Posterior cingulate gyrus (tissue), 11 donors: Measurements from ENCODE around the gene BCL6B.
A peak's percentile ranks its signal among the peaks of the same experiment; 100 is the strongest.
"Not testable (repeated sequence)": the region's sequence is repeated elsewhere in the genome, so short reads cannot be mapped to it uniquely, and the experiment has no call there.

ENCODE experiments used
- DNase-seq, 10 donors: peaks; one replicate each; pipeline versions ENCODE4 v3.0.0 to v3.0.0-alpha.2; 2020 to 2021; ENCODE audit warnings: mixed read lengths in 3 of 10
- intact Hi-C: fragments of 100-400 bp; cut with DNase I; formaldehyde crosslinking; loops from one replicate; pipeline ENCODE4 v1.15.1; 2023

Gene BCL6B, protein sequence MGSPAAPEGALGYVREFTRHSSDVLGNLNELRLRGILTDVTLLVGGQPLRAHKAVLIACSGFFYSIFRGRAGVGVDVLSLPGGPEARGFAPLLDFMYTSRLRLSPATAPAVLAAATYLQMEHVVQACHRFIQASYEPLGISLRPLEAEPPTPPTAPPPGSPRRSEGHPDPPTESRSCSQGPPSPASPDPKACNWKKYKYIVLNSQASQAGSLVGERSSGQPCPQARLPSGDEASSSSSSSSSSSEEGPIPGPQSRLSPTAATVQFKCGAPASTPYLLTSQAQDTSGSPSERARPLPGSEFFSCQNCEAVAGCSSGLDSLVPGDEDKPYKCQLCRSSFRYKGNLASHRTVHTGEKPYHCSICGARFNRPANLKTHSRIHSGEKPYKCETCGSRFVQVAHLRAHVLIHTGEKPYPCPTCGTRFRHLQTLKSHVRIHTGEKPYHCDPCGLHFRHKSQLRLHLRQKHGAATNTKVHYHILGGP

DNA sequence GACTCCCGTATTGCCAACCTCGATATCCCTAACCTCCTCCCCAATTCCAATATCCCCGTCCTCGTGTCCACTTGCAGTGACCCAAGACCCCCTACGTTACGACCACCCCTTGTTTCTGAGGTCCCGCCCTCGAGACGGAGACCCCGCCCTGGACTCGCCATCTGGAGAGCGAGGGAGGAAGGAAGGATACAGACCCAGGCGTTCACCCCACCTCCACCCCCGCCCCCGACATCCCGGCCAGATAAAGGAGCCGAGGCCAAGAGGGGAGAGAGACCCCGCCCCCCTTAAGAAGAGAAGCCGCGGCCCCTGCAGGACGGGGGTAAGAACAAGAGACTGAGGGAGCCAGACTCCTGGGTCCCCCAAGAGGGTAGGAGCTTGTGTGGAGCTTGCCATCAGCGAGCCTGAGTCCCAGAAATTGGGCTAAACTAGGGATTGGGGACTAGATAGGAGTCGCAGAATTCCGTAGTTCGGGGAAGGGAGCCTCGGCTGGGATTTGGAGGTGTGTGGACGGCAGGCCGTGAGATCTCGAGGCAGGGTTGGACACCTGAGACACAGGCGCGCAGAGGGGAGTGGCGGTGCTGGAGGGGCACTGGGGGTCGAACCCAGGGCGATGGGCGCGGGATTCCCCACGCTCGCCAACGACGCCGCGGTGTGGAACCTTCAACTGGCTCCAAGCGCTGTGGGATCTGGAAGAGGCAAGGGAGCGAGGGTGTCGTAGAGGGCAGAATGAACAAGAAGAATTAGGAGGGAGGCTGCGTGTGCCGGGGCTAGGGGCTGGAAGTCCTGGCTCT, at the start of gene BCL6B:
BCL6B (plus strand) TSS at position 270 of the 791 bp plus-strand sequence. CDS start 622 bp downstream, outside the sequence.
- intact Hi-C loops = loop anchor here (5.0 kb wide), 2 partner anchors 111 to 181 kb away; no protein-coding TSS in a partner anchor
- peak in 2 of 10 donors; percentile 68 to 77 for DNase-seq

DNA sequence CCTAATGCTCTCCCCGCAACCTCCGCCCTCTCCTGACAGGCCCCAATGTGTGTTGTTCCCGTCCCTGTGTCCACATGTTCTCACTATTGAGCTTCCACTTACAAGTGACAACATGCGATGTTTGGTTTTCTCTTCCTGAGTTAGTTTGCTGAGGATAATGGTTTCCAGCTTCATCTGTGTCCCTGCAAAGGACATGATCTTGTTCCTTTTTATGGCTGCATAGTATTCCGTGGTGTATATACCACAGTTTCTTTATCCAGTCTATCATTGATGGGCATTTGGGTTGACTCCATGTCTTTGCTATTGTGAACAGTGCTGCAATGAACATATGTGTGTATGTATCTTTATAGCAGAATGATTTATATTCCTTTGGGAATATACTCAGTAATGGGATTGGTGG, 43.4 kb upstream of the BCL6B start:
- DNase-seq = not testable (repeated sequence)

DNA sequence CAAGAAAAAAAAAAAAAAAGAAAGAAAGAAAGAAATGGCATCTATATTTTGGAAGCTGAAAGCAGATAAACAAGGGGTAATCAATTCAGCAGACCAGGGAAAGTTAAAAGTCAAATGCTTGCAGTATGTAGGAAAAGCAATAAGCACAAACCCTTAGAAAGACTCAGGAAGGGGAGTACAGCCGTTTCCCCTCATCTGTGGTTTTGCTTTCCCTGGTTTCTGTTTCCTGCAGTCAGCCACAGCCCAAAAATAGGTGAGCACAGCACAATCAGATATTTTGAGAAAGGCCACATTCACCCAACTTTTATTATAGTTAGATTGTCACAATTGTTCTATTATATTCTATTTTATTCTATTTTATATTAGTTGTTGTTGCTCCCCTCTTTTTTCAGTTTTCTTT, 41.4 kb upstream of the BCL6B start:
- DNase-seq = no peak
- intact Hi-C loops = no loop called here

More for the DNA sequence above, 43.4 kb upstream of the BCL6B start:
- intact Hi-C loops = not testable (repeated sequence)

DNA sequence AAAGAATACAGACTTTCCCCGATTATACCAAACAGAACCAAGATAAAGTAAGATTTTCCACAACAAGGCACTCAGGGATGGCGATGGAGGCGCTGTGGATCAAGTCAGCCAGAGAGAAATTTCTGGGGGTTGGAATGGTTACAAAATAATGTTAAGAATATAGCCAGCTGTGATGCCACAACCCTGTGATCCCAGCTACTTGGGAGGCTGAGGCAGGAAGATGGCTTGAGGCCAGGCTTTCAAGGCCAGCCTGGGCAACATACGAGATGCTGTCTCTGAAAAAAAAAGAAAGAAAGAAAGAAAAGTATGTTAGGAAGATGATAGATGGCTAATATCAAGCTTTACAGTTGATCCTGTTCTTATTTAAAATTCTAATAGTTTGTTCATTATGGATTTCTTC, 37.6 kb upstream of the BCL6B start:
- no peak for DNase-seq

DNA sequence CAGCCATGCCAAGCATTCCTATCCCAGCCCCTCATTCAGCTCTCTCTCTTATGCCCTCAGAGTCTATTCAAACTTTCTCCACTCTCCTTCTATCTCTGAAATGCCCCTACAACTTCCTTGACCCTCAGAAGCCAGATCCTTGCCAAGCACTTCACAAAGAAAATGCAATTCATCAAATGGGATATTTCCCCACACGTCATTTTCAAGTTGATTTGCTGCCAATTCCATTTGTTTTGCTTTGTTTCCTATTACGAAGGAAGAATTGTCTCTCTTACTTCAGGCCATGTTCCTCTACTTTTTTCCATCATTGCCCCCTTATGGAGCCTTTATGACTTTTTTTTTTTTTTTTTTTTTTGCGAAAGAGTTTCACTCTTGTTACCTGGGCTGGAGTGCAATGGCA, 36.2 kb upstream of the BCL6B start:
- DNase-seq = no peak
- intact Hi-C loops = no loop called here

More for the DNA sequence above, 37.6 kb upstream of the BCL6B start:
- intact Hi-C loops = no loop called here

DNA sequence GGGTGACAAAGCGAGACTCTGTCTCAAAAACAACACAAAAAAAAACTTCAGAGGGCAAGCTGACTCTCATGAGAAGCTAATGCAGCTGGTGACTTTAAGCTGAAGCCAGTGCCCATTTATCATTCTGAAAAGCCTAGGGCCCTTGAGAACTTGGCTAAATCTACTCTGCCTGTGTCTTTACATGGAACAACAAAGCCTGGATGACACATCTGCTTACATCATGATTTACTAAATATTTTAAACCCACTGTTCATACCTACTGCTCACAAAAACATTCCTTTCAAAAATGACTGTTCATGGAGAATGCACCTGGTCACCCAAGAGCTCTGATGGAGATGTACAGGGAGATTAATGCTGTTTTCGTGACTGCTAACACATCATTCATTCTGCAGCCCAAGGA, 33.1 kb upstream of the BCL6B start:
- DNase-seq = no peak
- intact Hi-C loops = no loop called here

DNA sequence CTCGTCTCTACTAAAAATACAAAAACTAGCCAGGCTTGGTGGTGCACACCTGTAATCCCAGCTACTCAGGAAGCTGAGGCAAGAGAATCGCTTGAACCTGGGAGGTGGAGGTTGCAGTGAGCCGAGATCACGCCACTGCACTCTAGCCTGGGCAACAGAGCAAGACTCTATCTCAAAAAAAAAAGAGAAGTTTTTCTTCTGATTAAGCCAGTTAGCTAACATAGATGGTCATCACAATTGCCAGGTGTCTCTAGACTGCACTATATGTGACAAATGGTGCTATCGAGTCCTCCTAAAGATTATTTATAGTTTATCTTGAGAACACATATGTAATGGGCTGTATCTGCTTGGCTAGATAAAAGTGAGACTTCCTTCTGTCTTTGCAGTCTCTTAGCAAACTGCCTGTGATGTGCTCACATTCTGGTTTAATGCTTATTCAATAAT, 29.2 kb upstream of the BCL6B start:
- intact Hi-C loops, DNase-seq: not testable (repeated sequence)

DNA sequence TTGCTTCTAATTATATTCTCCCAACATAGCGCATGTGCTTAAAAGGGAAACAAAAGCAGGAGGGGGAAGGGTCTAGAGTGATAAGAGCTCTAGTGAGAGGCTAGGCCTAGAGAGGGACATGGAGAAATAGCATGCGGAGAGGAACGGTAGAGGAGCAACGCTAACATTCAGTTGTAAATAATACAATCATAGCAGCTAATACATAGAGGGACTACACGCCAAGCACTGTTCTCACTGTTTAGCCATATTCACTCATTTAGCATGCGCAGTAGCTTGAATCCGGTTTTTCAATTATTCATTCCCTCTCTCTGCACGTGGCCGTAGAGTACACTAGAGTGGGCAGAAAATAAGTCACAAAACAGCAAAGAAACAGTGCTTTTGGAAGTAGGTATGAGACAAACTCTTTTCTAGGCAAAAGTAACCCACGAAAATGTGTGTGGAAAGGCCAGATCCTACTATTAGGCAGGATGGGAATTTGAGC, 28.7 kb upstream of the BCL6B start:
- DNase-seq = no peak
- intact Hi-C loops = no loop called here

DNA sequence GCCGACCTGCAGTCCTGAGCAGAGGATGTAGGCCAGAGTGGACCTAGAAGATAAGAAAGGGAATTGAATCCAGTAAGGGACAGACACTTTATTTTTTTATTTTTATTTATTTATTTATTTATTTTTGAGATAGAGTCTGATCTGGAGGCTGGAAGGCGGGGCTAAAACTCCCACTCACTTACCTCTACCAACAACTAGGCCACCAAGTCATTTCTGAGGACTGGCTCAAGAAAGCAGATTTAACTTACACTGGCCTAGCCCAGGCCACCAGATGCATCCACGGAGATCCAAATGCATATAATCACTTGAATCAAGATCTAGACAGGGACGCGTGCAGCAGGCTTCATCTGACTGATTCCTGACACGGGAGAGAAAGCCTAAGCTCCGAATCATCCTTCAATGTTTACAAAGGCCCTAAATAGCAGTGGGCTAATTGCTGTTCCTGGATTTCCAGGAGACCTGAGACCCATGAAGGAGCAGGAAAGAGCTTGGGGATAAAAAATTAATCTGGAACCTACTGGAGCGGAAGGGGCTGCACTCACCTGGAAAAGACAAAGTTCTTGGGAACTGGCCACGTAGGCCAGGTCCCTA, 28.1 kb upstream of the BCL6B start:
- no peak for DNase-seq
- intact Hi-C loops = no loop called here

DNA sequence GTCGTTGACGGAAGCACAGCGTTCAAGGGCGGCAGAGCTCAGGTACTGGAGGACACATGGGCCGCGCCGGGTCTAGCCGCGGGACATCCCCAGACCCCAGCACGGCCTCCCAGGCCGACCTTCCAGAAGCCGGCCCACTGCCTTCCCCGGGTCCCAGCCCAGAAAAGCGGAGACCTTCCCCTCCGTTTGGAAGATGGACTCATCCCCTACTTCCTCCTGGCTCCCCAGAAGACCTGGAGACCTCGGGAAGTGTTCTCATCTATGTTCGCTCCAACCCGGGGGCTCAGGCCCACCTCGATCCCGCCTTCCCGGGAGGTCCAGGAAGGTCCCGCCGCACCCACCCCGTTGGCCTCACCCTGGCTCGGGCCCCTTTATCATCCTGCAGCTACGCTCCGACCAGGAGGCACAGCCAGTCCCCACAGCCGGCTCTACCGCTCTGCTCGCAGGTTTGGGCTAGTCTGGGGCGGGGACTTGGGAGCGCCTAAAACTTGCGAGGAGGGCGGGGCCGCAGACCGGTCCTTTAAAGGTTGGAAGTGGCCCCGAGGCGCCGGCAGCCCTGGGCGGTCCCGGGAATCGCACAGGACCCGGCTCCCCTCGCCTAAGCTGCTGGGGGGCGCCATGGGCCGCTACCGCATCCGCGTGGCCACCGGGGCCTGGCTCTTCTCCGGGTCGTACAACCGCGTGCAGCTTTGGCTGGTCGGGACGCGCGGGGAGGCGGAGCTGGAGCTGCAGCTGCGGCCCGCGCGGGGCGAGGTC, 27.2 kb upstream of the BCL6B start, which contains the start of gene ALOX12:
ALOX12 (plus strand) TSS at position 550 of the 756 bp plus-strand sequence; CDS start at position 619, 69 bp downstream.
- DNase-seq = no peak
- intact Hi-C loops = no loop called here

DNA sequence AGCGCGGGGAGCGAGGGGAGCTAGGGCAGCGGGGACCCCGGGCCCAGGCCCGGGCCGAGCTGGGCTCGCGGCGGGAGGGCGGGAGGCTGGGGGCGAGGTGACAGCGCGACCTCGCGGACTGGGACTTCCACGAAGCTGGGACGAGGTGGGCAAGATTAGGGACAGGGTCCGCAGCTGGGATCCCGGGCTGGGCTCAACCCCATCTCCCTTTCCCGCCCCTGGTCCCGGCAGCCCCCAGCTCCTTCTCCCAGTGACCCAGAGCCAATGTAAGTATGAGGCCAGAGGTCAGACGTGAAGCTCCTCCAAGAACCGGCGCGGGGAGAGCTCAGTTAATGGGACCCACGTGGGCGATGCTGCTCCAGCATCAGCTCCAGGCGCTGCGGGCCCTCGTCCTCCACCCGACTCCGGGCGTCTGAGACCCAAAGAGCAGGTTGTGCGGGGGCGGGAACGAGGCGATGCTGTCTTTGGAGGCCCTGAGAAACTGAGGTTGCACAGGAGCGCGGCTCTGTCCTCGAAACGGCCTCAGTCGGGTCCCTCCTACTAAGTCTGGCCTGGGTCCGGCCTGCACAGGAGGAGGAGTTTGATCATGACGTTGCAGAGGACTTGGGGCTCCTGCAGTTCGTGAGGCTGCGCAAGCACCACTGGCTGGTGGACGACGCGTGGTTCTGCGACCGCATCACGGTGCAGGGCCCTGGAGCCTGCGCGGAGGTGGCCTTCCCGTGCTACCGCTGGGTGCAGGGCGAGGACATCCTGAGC, 26.4 kb upstream of the BCL6B start:
- DNase-seq = no peak
- intact Hi-C loops = no loop called here

DNA sequence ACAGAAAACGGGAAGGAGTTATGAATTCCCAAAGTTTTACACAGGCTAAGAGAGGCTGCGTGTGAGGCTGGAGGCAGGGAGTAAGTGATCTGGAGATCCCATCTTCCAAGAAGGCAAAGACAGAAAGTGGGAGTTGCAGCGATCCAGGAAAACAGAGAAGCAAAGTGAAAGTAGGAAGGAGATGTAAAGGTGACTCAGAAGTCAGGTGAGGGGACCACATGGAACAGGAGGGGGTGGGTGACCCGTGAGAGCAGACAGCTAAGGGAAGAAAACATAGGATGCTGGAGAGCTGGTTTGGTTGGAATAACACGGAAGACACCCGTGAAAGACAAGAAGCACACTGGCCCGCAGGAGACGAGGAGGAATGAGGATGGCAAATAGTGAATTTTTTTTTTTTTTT, 25.7 kb upstream of the BCL6B start:
- no peak for DNase-seq
- intact Hi-C loops = no loop called here

DNA sequence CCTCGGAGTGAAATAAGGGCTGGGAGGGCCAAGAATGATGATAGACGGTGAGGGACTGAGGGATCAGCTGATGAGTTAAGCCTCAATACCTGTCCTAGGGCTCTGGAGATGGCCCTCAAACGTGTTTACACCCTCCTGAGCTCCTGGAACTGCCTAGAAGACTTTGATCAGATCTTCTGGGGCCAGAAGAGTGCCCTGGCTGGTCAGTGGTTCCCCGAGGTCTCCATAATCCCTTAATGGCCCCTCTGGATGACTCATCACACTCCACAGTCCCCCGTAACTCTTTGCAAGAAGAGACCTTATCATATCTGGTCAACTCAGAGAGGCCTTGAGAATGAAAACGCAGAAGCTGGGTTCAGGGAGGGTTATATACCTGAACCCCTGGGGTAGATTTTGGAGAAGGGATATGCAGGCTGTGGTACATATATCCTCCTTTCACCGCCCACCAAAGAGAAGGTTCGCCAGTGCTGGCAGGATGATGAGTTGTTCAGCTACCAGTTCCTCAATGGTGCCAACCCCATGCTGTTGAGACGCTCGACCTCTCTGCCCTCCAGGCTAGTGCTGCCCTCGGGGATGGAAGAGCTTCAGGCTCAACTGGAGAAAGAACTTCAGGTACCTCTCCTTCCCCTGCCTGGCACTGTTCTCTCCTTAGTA, 23.9 kb upstream of the BCL6B start:
- intact Hi-C loops = no loop called here
- peak in 1 of 10 donors; percentile 45 for DNase-seq

DNA sequence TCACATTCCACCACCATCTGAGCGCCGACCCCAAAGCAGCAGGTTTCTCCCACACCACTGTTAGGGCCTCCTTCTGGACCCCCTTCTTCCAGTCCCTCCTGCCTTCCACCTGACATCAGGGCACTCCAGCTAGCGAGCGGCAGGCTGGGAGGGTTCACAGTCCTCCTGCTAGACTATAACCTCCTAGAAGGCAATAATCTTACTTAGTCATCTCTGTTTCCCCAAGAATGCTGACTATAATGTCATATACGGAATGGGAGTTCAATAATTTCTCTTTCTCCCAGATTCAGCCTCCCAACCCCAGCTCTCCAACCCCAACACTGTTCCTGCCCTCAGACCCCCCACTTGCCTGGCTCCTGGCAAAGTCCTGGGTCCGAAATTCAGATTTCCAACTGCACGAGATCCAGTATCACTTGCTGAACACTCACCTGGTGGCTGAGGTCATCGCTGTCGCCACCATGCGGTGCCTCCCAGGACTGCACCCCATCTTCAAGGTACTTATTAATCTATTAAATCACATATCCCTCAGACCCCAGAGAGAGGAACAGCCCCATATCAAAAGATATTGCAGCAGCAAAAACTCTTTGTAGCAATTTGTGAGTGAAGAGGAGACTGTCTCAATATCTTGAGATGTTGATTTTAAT, 21.4 kb upstream of the BCL6B start:
- DNase-seq = peak in 2 of 10 donors; percentile 64 to 90
- intact Hi-C loops = no loop called here

DNA sequence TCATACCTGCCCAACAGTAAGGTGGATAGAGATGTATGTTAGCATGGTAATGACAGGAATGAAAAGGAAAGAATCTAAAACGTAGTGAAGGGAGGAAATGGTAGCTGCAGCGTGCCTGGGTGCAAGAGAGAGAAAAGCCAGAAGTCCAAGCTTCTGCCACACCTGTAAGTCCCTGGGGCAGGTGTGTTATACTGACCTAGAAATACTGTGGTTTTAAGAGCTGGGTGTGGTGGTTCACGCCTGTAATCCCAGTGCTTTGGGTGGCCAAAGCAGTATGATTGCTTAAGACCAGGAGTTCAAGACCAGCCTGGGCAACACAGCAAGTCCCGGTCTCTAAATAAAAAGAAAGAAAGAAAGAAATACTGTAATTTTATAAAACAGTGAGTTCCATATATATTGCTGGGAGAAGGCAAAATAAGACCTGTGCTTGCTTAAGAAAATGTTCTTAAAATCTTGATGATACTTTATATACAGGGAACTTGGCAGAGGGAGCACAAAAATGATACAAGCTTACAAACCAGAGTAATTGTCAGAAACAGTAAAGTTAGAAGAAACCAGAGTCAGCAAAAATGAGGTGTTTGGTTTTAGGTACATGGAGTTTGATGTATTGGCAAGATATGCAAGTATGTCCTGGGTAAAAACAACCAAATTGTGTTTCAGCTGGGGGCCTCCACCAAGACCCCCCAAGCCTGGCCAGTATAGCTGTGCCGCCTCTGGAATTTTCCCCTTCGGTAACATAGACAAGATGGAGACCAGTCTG, 20.4 kb upstream of the BCL6B start:
- intact Hi-C loops = no loop called here
- DNase-seq = peak in 1 of 10 donors; percentile 5

DNA sequence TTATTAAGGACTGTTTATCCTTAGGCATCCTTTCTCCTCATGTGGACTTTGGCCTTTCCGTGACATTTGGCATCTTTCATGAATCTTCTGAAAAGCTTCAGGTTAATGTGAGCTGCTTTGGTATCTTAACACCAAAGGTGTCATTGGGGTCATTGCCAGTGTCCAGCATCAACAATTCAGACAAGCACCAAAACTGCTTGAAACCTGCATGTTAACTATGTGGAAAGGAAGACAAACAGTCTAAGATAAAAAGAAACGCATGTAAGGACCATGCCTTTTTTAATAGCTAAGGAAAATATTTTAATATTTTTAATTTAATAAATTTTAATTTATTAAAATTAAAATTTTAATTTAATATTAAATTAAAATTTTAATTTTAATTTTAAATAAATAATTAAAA, 19.1 kb upstream of the BCL6B start:
- intact Hi-C loops = loop anchor here (1.0 to 2.0 kb wide), 3 partner anchors 93 to 337 kb away; no protein-coding TSS in a partner anchor
- DNase-seq = no peak
